AG04450 (cell line): Measurements from ENCODE around the gene ARAP2. TPM values are rescaled to one million over a fixed set of nuclear protein-coding genes. Genes with fewer than 3 reads are reported as not detected.

Experiments used
- CTCF ChIA-PET: fragments of 300-600, 350-600 bp; formaldehyde crosslinking; extraction: SDS; loops from one replicate; lab custom pipeline; 2022; ENCODE audit warnings: antibody characterized with exemption, inconsistent platforms; lab: Charles Lee
- POLR2A ChIA-PET: fragments of 350-600 bp; formaldehyde crosslinking; extraction: SDS; loops from one replicate; lab custom pipeline; 2021; ENCODE audit warnings: antibody characterized with exemption, inconsistent platforms; lab: Yijun Ruan, JAX
- DNase-seq: peaks from one replicate; pipeline ENCODE4 v3.0.0-alpha.2; 2011; ENCODE audit warnings: low read depth, low spot score
- H3K27ac ChIP-seq: one replicate; pipeline ENCODE4 v1.5.1; 2012; ENCODE audit warnings: low read depth, low read length, control low read depth
- H3K27me3 ChIP-seq: one replicate; pipeline ENCODE4 v1.6.0; 2012; ENCODE audit warnings: low read length; ENCODE audit not compliant: control insufficient read depth, insufficient read depth
- H3K4me3 ChIP-seq: 2 replicates; pipeline ENCODE4 v1.5.1; 2011; ENCODE audit warnings: mild to moderate bottlenecking, low read depth, low read length, control low read depth
- H3K9me3 ChIP-seq: 2 replicates; pipeline ENCODE4 v1.5.1; 2012; ENCODE audit warnings: low read length; ENCODE audit not compliant: control insufficient read depth, insufficient read depth
- CTCF ChIP-seq: IDR thresholded peaks from 2 replicates; pipeline ENCODE4 v1.5.1; 2011; ENCODE audit warnings: low read depth, low read length, control low read depth, inconsistent platforms
- polyA plus RNA-seq: library from polyadenylated mRNA; depleted of rRNA; stranded (reverse); fragments of >200 nt; gene quantifications from 2 replicates; pipeline ENCODE4 v1.2.3, GENCODE V29; 2011

ARAP2 gene
- polyA plus RNA-seq, 1 experiment = 0.11 TPM

DNA sequence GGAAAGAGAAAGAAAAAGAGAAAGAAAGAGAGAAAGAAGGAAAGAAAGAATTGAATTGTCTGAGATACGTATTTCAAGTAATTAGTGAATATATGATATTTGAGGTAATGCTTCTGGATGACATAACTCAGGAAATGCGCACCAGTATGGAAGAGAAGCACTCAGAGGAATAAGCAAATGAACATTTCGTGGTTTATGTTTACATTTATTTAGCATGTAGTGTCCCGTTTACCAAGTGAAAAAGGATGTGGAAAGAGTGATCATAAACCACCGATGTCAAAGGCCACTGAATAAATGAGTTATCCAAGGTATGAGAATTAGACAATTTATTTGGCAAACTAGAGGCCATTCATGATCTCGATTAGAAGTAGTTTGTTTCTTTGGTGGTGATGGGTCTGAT is 200.4 kb downstream of the ARAP2 start:
- no peak for TF ChIP-seq CTCF
- no peak overlapping the region for H3K4me3 ChIP-seq
- ChIA-PET POLR2A (no interaction called here), CTCF (no interaction called here)
- H3K27me3 ChIP-seq = no peaks in the 10 kb centered on the region
- DNase-seq = no peak
- H3K27ac ChIP-seq = no peak overlapping the region
- peaks cover 2% of the 10 kb centered on the region; the same call in 1 of the 2 replicates for H3K9me3 ChIP-seq

GRCh38 chr4:36043241-36043640 is 201.1 kb downstream of the ARAP2 start:
- H3K4me3 ChIP-seq = no peak overlapping the region
- DNase-seq = no peak
- CTCF ChIA-PET = no interaction called here
- H3K27me3 ChIP-seq = no peaks in the 10 kb centered on the region
- H3K9me3 ChIP-seq = peaks cover 2% of the 10 kb centered on the region; the same call in 1 of the 2 replicates
- TF ChIP-seq CTCF = no peak
- no peak overlapping the region for H3K27ac ChIP-seq
- POLR2A ChIA-PET = no interaction called here

- DNase-seq = no peak
- H3K9me3 ChIP-seq = peaks cover 2% of the 10 kb centered on the region; the same call in 1 of the 2 replicates
- TF ChIP-seq CTCF = no peak
- H3K27ac ChIP-seq = no peak overlapping the region
- no peaks in the 10 kb centered on the region for H3K27me3 ChIP-seq
- CTCF ChIA-PET = no interaction called here
- no peak overlapping the region for H3K4me3 ChIP-seq
- POLR2A ChIA-PET = no interaction called here
Observed at GRCh38 chr4:36042122-36042970, 202.0 kb downstream of the ARAP2 start.

DNA sequence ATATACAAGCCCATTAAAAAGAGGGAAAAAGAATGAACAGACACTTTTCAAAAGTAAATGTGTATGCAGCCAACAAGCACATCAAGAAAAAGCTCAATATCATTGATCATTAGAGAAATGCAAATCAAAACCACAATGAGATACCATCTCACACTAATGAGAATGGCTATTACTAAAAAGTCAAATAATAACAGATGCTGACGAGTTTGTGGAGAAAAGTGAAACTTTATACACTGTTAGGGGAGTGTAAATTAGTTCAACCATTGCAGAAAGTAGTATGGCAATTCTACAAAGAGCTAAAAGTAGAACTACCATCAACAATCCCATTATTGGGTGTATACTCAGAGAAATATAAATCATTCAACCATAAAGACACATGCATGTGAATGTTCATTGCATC is 203.0 kb downstream of the ARAP2 start:
- CTCF ChIA-PET = no interaction called here
- Histone ChIP-seq H3K9me3 (peaks cover 2% of the 10 kb centered on the region; the same call in 1 of the 2 replicates), H3K4me3 (no peak overlapping the region), H3K27me3 (no peaks in the 10 kb centered on the region), H3K27ac (no peak overlapping the region)
- POLR2A ChIA-PET = no interaction called here
- DNase-seq = no peak
- no peak for TF ChIP-seq CTCF

DNA sequence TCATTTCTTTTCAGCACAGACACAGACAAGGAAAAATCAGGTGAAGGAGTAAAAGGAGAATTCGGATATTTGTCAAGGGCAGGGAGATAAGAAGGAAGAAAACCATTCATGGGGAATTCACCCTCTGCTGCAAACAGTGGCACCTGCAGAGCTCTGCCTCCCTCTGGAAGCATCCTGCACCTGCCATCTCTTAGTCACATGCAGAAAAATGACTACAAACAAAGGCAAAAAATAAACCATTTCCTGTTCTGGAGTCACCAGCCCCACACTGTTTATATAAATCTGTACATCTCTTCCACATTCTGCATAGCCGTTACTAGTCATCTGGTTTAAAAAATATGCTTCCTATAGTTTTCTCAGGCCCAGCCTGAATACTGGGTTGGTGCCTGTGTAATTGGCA is 205.3 kb downstream of the ARAP2 start:
- peaks cover 2% of the 10 kb centered on the region; the same call in 1 of the 2 replicates for H3K9me3 ChIP-seq

More for the DNA sequence above, 205.3 kb downstream of the ARAP2 start:
- no peak for TF ChIP-seq CTCF
- ChIA-PET CTCF (no interaction called here), POLR2A (no interaction called here)
- H3K4me3 ChIP-seq = no peak overlapping the region
- no peaks in the 10 kb centered on the region for H3K27me3 ChIP-seq
- no peak for DNase-seq
- H3K27ac ChIP-seq = no peak overlapping the region
